ENCODE data around the gene FADS3.

The FADS3 gene

GRCh38 chr11:61833471-61833870, 57.9 kb downstream of the FADS3 start:
- FAIRE-seq = no peak

- no peak for FAIRE-seq
Measured at GRCh38 chr11:61832754-61833153, 58.6 kb downstream of the FADS3 start.

GRCh38 chr11:61832207-61832606, 59.1 kb downstream of the FADS3 start:
- FAIRE-seq = no peak

- FAIRE-seq = peak; percentile 39
Measured at GRCh38 chr11:61830237-61831105, 60.9 kb downstream of the FADS3 start.

GRCh38 chr11:61829806-61830205, 61.5 kb downstream of the FADS3 start:
- FAIRE-seq = no peak

- no peak for FAIRE-seq
Measured at GRCh38 chr11:61828629-61829407, 62.5 kb downstream of the FADS3 start.

GRCh38 chr11:61828379-61828628, 63.0 kb downstream of the FADS3 start:
- FAIRE-seq = no peak

- FAIRE-seq = no peak
Measured at GRCh38 chr11:61827571-61828378, 63.6 kb downstream of the FADS3 start, which contains the start of gene FADS2. TSS of gene FADS2 (plus strand) at chr11:61828300. CDS start at chr11:61828391, 91 bp downstream.

GRCh38 chr11:61826930-61827570, 64.3 kb downstream of the FADS3 start:
- FAIRE-seq = no peak

Measured in endometrium (tissue), 2 donors.